Measurements from ENCODE around the gene MEA1.

DNA sequence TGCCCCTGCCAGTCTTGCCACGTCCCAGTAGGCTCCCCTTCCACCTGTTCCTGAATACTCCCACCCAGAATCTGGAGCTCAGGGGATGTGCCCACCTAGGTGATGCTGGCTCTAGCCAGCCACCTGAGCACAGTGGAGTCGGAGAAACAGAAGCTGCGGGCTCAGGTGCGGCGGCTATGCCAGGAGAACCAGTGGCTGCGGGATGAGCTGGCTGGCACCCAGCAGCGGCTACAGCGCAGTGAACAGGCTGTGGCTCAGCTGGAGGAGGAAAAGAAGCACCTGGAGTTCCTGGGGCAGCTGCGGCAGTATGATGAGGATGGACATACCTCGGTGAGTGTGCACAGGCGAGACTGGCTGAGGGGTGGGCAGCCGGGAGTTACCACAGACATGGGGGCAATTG is 49.1 kb upstream of the MEA1 start:
- TF ChIP-seq, protein P1, sequence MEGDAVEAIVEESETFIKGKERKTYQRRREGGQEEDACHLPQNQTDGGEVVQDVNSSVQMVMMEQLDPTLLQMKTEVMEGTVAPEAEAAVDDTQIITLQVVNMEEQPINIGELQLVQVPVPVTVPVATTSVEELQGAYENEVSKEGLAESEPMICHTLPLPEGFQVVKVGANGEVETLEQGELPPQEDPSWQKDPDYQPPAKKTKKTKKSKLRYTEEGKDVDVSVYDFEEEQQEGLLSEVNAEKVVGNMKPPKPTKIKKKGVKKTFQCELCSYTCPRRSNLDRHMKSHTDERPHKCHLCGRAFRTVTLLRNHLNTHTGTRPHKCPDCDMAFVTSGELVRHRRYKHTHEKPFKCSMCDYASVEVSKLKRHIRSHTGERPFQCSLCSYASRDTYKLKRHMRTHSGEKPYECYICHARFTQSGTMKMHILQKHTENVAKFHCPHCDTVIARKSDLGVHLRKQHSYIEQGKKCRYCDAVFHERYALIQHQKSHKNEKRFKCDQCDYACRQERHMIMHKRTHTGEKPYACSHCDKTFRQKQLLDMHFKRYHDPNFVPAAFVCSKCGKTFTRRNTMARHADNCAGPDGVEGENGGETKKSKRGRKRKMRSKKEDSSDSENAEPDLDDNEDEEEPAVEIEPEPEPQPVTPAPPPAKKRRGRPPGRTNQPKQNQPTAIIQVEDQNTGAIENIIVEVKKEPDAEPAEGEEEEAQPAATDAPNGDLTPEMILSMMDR (IDR thresholded peaks at IDR 0.05 in 2 of 3, conservative IDR thresholded peaks at IDR 0.05 in 1 of 3; ENCODE audit: borderline replicate concordance in 1 of 3, insufficient read depth in 1 of 3, low read depth in 2 of 3, low read length in 2 of 3) = no peak
- TF ChIP-seq RAD21 (IDR thresholded peaks at IDR 0.05; ENCODE audit: low read depth) = no peak
- no peak for TF ChIP-seq EZH2phosphoT487 (IDR thresholded peaks at IDR 0.05; ENCODE audit: borderline replicate concordance)
- no peak for TF ChIP-seq EZH2 (IDR thresholded peaks at IDR 0.05)
- no peak for TF ChIP-seq POLR2AphosphoS5 (IDR thresholded peaks at IDR 0.05; ENCODE audit: low read depth, low read length)
- no peak for TF ChIP-seq POLR2A (IDR thresholded peaks at IDR 0.05; ENCODE audit: borderline replicate concordance, extremely low read depth, insufficient read depth, insufficient read length)
- TF ChIP-seq, protein P2, sequence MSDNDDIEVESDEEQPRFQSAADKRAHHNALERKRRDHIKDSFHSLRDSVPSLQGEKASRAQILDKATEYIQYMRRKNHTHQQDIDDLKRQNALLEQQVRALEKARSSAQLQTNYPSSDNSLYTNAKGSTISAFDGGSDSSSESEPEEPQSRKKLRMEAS (IDR thresholded peaks at IDR 0.05) = no peak
- TF ChIP-seq SRF (IDR thresholded peaks at IDR 0.05; ENCODE audit: low read depth) = no peak
- TF ChIP-seq YY1 (IDR thresholded peaks at IDR 0.05; ENCODE audit: extremely low read depth, insufficient replicate concordance, low read depth, low read length) = no peak
- no peak for TF ChIP-seq JUND (IDR thresholded peaks at IDR 0.05)
- TF ChIP-seq SIN3A (IDR thresholded peaks at IDR 0.05; ENCODE audit: low read depth) = no peak
- TF ChIP-seq ZFX (IDR thresholded peaks at IDR 0.05) = no peak
- no peak for TF ChIP-seq ELF1 (IDR thresholded peaks at IDR 0.05; ENCODE audit: borderline replicate concordance, low read depth)
